ENCODE measurements around the gene CLCN3. TPM values are rescaled to one million over a fixed set of nuclear protein-coding genes. Genes with fewer than 3 reads are reported as not detected.

Gene CLCN3
- total and polyA plus RNA-seq, 2 of the 4 experiments (the other 2 are of a cell fraction): 13.0 to 22.8 TPM

GRCh38 chr4:169660929-169661328 is 40.6 kb downstream of the CLCN3 start (continued):
- TF ChIP-seq USF2 (IDR thresholded peaks at IDR 0.05; ENCODE audit: low read depth, low read length) (no peak), MAZ (IDR thresholded peaks at IDR 0.05; ENCODE audit: borderline replicate concordance, low read depth, low read length) (no peak), MAFK (IDR thresholded peaks at IDR 0.05; ENCODE audit: low read depth, low read length) (no peak)

GRCh38 chr4:169661761-169662160 is 41.4 kb downstream of the CLCN3 start:
- Histone ChIP-seq H3K4me2 (ENCODE audit: low read depth, low read length) (no peak overlapping the region), H2AFZ (replicated peaks; ENCODE audit: low read length, poor library complexity) (no peak overlapping the region), H4K91ac (ENCODE audit: insufficient read depth, low read depth, low read length) (no peak overlapping the region), H3K9me1 (ENCODE audit: insufficient read depth, low read length) (no peaks in the 10 kb centered on the region), H3K9ac (ENCODE audit: low read depth, low read length) (no peak overlapping the region), H3K27me3 (ENCODE audit: control insufficient read depth, insufficient read depth, low read length) (no peaks in the 10 kb centered on the region), H3K14ac (replicated peaks; ENCODE audit: low read depth, low read length) (no peak overlapping the region), H3K79me1 (ENCODE audit: low read depth in 1 of 2, low read length in 2 of 2) (peaks cover 0 to 8% of the 10 kb centered on the region in 2 experiments; a peak in 2 of 4 replicates), H2BK5ac (ENCODE audit: low read depth, low read length, poor library complexity, severe bottlenecking) (no peak overlapping the region), H2BK15ac (ENCODE audit: low read depth, low read length) (no peak overlapping the region), H4K5ac (ENCODE audit: low read depth, low read length) (no peak overlapping the region), H2AK9ac (replicated peaks; ENCODE audit: low read depth, low read length, poor library complexity) (no peak overlapping the region), H3K36me3 (ENCODE audit: control insufficient read depth, insufficient read depth, low read length) (no peaks in the 10 kb centered on the region), H3K56ac (ENCODE audit: extremely low read depth, insufficient read depth, low read length) (no peak overlapping the region), H3K27ac (ENCODE audit: insufficient read depth, low read length) (no peak overlapping the region), H2BK120ac (ENCODE audit: low read depth, low read length) (no peak overlapping the region), H4K8ac (ENCODE audit: low read depth in 2 of 2, low read length in 2 of 2) (no peak overlapping the region), H3K4me3 (ENCODE audit: insufficient read depth, low read depth, low read length) (no peak overlapping the region), H2BK20ac (ENCODE audit: low read depth, low read length) (no peak overlapping the region), H4K20me1 (ENCODE audit: insufficient read depth, low read length) (no peaks in the 10 kb centered on the region), H3K4ac (ENCODE audit: low read depth, low read length) (no peak overlapping the region), H3K23ac (ENCODE audit: low read depth, low read length) (no peak overlapping the region), H3K18ac (ENCODE audit: low read depth, low read length) (no peak overlapping the region), H3K4me1 (ENCODE audit: control insufficient read depth, insufficient read depth, low read length) (0 out of 2 replicates have a peak, but pooled peaks cover 2% of the 10 kb centered on the region), H2AK5ac (ENCODE audit: low read depth, low read length) (no peak overlapping the region), H3K9me3 (ENCODE audit: control insufficient read depth, insufficient read depth, low read length) (no peaks in the 10 kb centered on the region)
- no TSS peak for BruUV-seq (replicated peaks)
- no peak for DNase-seq
- POLR2A ChIA-PET (ENCODE audit: unreplicated experiment): no interaction called here
- no peak for ATAC-seq (ENCODE audit: low read depth)
- TF ChIP-seq MAZ (IDR thresholded peaks at IDR 0.05; ENCODE audit: borderline replicate concordance, low read depth, low read length) (no peak), RCOR1 (IDR thresholded peaks at IDR 0.05; ENCODE audit: insufficient replicate concordance, low read length) (no peak), POLR2A (IDR thresholded peaks at IDR 0.05; ENCODE audit: low read depth, low read length) (no peak), BHLHE40 (IDR thresholded peaks at IDR 0.05; ENCODE audit: low read depth, low read length) (no peak), CHD1 (IDR thresholded peaks at IDR 0.05; ENCODE audit: low read depth, low read length) (no peak), MXI1 (IDR thresholded peaks at IDR 0.05; ENCODE audit: borderline replicate concordance, low read depth, low read length) (no peak), SMC3 (IDR thresholded peaks at IDR 0.05; ENCODE audit: low read depth, low read length) (no peak), CTCF (conservative IDR thresholded peaks at IDR 0.05; ENCODE audit: low read depth, low read length) (no peak), MAFK (IDR thresholded peaks at IDR 0.05; ENCODE audit: low read depth, low read length) (no peak), RAD21 (IDR thresholded peaks at IDR 0.05; ENCODE audit: low read length) (no peak), USF2 (IDR thresholded peaks at IDR 0.05; ENCODE audit: low read depth, low read length) (no peak), FOS (IDR thresholded peaks at IDR 0.05; ENCODE audit: low read depth, low read length) (no peak)
- CTCF ChIA-PET: no interaction called here
- dilution Hi-C loops (cut with HindIII; ENCODE audit: low sequenced_read_pairs, unreplicated experiment) (no loop called here), intact Hi-C loops (cut with micrococcal nuclease) (no loop called here), in situ Hi-C loops (cut with MboI; ENCODE audit: low sequenced_read_pairs) (no loop called here)
- no CpG with 5 or more reads among the region's 1 CpG for WGBS, 2 experiments (ENCODE audit: extremely low coverage in 2 of 2, insufficient read length in 1 of 2)
